Activated naive CD4-positive, alpha-beta T cell treated with anti-CD3 and anti-CD28 coated beads, Interleukin-2, amount 50 U/mL, for 24 hours (primary cell): ENCODE results near the gene FAM107A.

Experiments used
- H3K27ac Mint-ChIP-seq: one replicate; pipeline ENCODE4 v1.8.0; 2021; ENCODE audit warnings: mild to moderate bottlenecking, mixed read lengths
- H3K27me3 Mint-ChIP-seq: one replicate; pipeline ENCODE4 v1.8.0; 2021; ENCODE audit warnings: mixed read lengths
- H3K36me3 Mint-ChIP-seq: one replicate; pipeline ENCODE4 v1.8.0; 2021; ENCODE audit warnings: mixed read lengths
- H3K4me1 Mint-ChIP-seq: one replicate; pipeline ENCODE4 v1.8.0; 2021; ENCODE audit warnings: mixed read lengths
- H3K4me3 Mint-ChIP-seq: one replicate; pipeline ENCODE4 v1.8.0; 2021; ENCODE audit warnings: mild to moderate bottlenecking, mixed read lengths
- H3K9me3 Mint-ChIP-seq: one replicate; pipeline ENCODE4 v1.8.0; 2021; ENCODE audit warnings: mixed read lengths

FAM107A gene

GRCh38 chr3:58522759-58523425 is 54.3 kb downstream of the FAM107A start:
- H3K36me3 Mint-ChIP-seq = no peaks in the 10 kb centered on the region
- H3K27me3 Mint-ChIP-seq = no peaks in the 10 kb centered on the region
- H3K4me3 Mint-ChIP-seq = no peak overlapping the region
- no peaks in the 10 kb centered on the region for H3K4me1 Mint-ChIP-seq
- no peak overlapping the region for H3K27ac Mint-ChIP-seq
- no peaks in the 10 kb centered on the region for H3K9me3 Mint-ChIP-seq

- Mint-ChIP-seq H3K36me3 (no peaks in the 10 kb centered on the region), H3K27me3 (no peaks in the 10 kb centered on the region), H3K27ac (no peak overlapping the region), H3K4me1 (no peaks in the 10 kb centered on the region), H3K9me3 (no peaks in the 10 kb centered on the region), H3K4me3 (no peak overlapping the region)
Observed at GRCh38 chr3:58521917-58522631, 55.1 kb downstream of the FAM107A start.

GRCh38 chr3:58521336-58521670 is 55.9 kb downstream of the FAM107A start:
- no peaks in the 10 kb centered on the region for H3K9me3 Mint-ChIP-seq

GRCh38 chr3:58520403-58521335 is 56.5 kb downstream of the FAM107A start:
- Mint-ChIP-seq H3K27me3 (no peaks in the 10 kb centered on the region), H3K27ac (no peak overlapping the region), H3K4me1 (no peaks in the 10 kb centered on the region), H3K36me3 (no peaks in the 10 kb centered on the region), H3K4me3 (no peak overlapping the region), H3K9me3 (no peaks in the 10 kb centered on the region)

More at GRCh38 chr3:58521336-58521670, 55.9 kb downstream of the FAM107A start:
- Mint-ChIP-seq H3K4me1 (no peaks in the 10 kb centered on the region), H3K27ac (no peak overlapping the region), H3K27me3 (no peaks in the 10 kb centered on the region), H3K4me3 (no peak overlapping the region), H3K36me3 (no peaks in the 10 kb centered on the region)

- H3K4me3 Mint-ChIP-seq = no peak overlapping the region
Observed at GRCh38 chr3:58519668-58520402, 57.4 kb downstream of the FAM107A start.

GRCh38 chr3:58518291-58518789 is 58.9 kb downstream of the FAM107A start:
- no peak overlapping the region for H3K27ac Mint-ChIP-seq
- H3K36me3 Mint-ChIP-seq = no peaks in the 10 kb centered on the region
- H3K27me3 Mint-ChIP-seq = no peaks in the 10 kb centered on the region
- no peak overlapping the region for H3K4me3 Mint-ChIP-seq
- no peaks in the 10 kb centered on the region for H3K9me3 Mint-ChIP-seq
- no peaks in the 10 kb centered on the region for H3K4me1 Mint-ChIP-seq

More at GRCh38 chr3:58519668-58520402, 57.4 kb downstream of the FAM107A start:
- Mint-ChIP-seq H3K9me3 (no peaks in the 10 kb centered on the region), H3K4me1 (no peaks in the 10 kb centered on the region), H3K27me3 (no peaks in the 10 kb centered on the region), H3K36me3 (no peaks in the 10 kb centered on the region), H3K27ac (no peak overlapping the region)

GRCh38 chr3:58514405-58514804 is 62.8 kb downstream of the FAM107A start:
- no peaks in the 10 kb centered on the region for H3K4me1 Mint-ChIP-seq
- H3K36me3 Mint-ChIP-seq = no peaks in the 10 kb centered on the region
- no peaks in the 10 kb centered on the region for H3K27me3 Mint-ChIP-seq
- H3K9me3 Mint-ChIP-seq = no peaks in the 10 kb centered on the region
- no peak overlapping the region for H3K27ac Mint-ChIP-seq
- no peak overlapping the region for H3K4me3 Mint-ChIP-seq
